ENCODE results near the gene TLR10.

DNA sequence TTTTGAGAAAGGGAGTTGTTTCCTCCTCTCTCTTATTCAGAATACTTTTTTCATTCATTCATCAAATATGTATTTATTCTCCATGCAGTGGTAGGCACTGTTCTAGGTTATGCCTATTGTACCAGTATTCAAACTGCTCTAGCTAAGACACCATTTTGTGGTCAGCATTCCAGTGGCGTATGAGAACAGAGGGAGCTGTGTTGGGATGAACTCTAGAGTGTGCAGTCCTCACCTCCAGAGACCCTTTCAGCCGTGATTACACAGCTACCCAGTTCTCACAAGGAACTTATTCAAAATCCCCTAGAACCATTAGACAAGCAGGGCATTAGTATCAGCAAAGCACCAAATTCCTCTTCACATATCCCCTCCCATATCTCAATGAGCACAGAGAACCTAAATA lies 17.6 kb upstream of the TLR10 start:
- TF ChIP-seq, protein P1, sequence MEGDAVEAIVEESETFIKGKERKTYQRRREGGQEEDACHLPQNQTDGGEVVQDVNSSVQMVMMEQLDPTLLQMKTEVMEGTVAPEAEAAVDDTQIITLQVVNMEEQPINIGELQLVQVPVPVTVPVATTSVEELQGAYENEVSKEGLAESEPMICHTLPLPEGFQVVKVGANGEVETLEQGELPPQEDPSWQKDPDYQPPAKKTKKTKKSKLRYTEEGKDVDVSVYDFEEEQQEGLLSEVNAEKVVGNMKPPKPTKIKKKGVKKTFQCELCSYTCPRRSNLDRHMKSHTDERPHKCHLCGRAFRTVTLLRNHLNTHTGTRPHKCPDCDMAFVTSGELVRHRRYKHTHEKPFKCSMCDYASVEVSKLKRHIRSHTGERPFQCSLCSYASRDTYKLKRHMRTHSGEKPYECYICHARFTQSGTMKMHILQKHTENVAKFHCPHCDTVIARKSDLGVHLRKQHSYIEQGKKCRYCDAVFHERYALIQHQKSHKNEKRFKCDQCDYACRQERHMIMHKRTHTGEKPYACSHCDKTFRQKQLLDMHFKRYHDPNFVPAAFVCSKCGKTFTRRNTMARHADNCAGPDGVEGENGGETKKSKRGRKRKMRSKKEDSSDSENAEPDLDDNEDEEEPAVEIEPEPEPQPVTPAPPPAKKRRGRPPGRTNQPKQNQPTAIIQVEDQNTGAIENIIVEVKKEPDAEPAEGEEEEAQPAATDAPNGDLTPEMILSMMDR (IDR thresholded peaks at IDR 0.05), result no peak
- TF ChIP-seq POLR2A (IDR thresholded peaks at IDR 0.05), result no peak

Measured in esophagus squamous epithelium (tissue), 4 donors.